ENCODE data around the gene EIF5. TPM values are rescaled to one million over a fixed set of nuclear protein-coding genes. Genes with fewer than 3 reads are reported as not detected.

EIF5 gene
- polyA plus RNA-seq, 1 experiment: 477 TPM

DNA sequence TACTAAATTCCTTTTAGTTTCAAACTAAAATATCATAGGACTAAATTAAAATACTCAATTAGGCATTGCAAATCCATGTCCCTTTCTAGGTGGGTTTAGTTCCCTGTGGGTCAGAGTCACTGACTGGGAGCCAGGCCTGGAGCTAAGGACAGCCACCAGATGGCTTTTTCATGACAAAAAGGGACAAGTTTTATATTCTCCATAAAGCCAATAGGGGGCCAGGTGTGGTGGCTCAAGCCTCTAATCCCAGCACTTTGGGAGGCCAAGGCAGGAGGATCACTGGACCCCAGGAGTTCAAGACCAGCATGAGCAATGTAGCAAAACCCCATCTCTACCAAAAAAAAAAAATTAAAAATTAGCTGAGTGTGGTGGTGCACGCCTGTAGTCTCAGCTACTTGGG is 35.4 kb upstream of the EIF5 start:
- H3K27me3 ChIP-seq (ENCODE audit: control insufficient read depth, insufficient read depth, low read length): peaks cover 8% of the 10 kb centered on the region
- no peak overlapping the region for H3K27ac ChIP-seq (ENCODE audit: low read depth, low read length)
- ChIA-PET CTCF (interaction anchor here (1.0 to 1.5 kb wide), 2 partner anchors 114 to 223 kb away, joined by 5 to 6 read pairs; no protein-coding TSS in a partner anchor), POLR2A (interaction anchor here (0.7 kb wide), 1 partner anchor 39 kb away, joined by 3 read pairs; no protein-coding TSS in a partner anchor)
- no peaks in the 10 kb centered on the region; the same call in 1 of the 2 replicates for H3K9me3 ChIP-seq (ENCODE audit: control insufficient read depth, insufficient read depth, low read length)
- no peak overlapping the region for H3K4me3 ChIP-seq (ENCODE audit: low read depth, low read length)
- no peak for DNase-seq (ENCODE audit: low read depth, low spot score)
- TF ChIP-seq, protein P1, sequence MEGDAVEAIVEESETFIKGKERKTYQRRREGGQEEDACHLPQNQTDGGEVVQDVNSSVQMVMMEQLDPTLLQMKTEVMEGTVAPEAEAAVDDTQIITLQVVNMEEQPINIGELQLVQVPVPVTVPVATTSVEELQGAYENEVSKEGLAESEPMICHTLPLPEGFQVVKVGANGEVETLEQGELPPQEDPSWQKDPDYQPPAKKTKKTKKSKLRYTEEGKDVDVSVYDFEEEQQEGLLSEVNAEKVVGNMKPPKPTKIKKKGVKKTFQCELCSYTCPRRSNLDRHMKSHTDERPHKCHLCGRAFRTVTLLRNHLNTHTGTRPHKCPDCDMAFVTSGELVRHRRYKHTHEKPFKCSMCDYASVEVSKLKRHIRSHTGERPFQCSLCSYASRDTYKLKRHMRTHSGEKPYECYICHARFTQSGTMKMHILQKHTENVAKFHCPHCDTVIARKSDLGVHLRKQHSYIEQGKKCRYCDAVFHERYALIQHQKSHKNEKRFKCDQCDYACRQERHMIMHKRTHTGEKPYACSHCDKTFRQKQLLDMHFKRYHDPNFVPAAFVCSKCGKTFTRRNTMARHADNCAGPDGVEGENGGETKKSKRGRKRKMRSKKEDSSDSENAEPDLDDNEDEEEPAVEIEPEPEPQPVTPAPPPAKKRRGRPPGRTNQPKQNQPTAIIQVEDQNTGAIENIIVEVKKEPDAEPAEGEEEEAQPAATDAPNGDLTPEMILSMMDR (IDR thresholded peaks at IDR 0.05; ENCODE audit: low read depth, low read length): no peak

DNA sequence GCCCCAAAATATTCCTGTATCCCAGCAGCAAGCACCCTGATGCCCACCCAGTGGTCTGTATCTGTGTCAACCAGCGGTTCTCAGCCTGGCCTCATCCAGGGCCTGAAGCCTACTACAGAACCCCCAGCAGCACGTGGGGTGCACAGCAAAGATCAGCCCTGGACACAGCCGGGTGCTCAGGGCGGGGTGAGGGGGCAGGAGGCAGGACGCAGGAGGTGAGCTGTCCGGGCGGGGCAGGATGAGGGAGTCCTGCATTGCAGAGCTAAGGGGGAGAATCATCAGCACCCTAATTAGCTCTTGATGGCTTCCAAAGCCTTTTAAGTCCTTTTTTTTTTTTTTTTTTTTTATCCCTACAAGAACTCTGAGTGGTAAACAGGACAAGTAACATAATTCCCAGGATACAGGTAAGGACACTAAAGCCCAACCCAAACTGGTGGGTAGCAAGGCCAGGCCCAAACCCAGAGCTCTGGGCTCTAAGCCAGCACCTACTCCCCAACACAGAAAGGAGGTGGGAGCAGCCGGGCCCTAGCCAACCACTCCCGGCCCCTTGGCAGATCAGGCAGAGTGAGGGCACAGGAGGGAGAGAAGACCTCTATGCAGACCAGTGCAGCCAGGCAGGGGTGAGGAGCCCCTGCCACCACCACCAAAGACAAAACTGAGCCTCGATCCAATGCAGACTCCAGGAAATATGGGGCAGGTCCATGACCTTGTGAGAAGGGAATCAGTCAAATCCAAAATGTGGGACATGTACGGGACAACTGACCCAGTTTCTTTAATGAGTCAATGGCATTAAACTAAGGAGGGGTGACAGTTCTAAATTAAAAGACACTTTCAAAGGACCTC is 32.3 kb upstream of the EIF5 start:
- no peak for DNase-seq (ENCODE audit: low read depth, low spot score)
- H3K4me3 ChIP-seq (ENCODE audit: low read depth, low read length): no peak overlapping the region
- POLR2A ChIA-PET: no interaction called here
- peaks cover 3% of the 10 kb centered on the region for H3K27me3 ChIP-seq (ENCODE audit: control insufficient read depth, insufficient read depth, low read length)
- no peak overlapping the region for H3K27ac ChIP-seq (ENCODE audit: low read depth, low read length)
- TF ChIP-seq, protein P1 (IDR thresholded peaks at IDR 0.05; ENCODE audit: low read depth, low read length): no peak
- H3K9me3 ChIP-seq (ENCODE audit: control insufficient read depth, insufficient read depth, low read length): peaks cover 9% of the 10 kb centered on the region
- CTCF ChIA-PET: interaction anchor here (0.7 to 1.0 kb wide), 2 partner anchors 9 to 12 kb away, joined by 4 to 5 read pairs; no protein-coding TSS in a partner anchor

DNA sequence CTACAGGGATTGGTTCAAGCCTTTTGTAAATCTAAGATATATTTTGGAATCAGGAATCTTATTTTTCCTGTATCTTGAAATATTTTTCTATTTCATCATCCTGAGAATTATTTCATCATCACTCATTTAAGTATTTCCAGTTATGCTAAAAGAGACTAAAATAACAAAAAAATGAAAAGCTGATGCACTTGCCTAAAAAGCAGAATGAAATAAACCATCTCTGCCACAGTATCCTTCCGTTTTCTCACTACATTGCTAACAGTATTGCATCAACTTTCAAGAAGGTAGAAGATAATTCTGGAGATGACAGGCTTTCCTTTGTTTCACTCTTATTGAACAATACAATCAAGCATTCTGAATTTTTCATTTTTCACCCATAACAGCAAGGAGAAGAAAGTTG is 31.1 kb upstream of the EIF5 start:
- Histone ChIP-seq H3K4me3 (ENCODE audit: low read depth, low read length) (no peak overlapping the region), H3K27ac (ENCODE audit: low read depth, low read length) (no peak overlapping the region), H3K9me3 (ENCODE audit: control insufficient read depth, insufficient read depth, low read length) (peaks cover 15% of the 10 kb centered on the region), H3K27me3 (ENCODE audit: control insufficient read depth, insufficient read depth, low read length) (peaks cover 8% of the 10 kb centered on the region)
- ChIA-PET CTCF (no interaction called here), POLR2A (interaction anchor here (0.7 kb wide), 1 partner anchor 31 kb away, joined by 4 read pairs; the partner anchor contains the start of gene EIF5)
- TF ChIP-seq, protein P1 (IDR thresholded peaks at IDR 0.05; ENCODE audit: low read depth, low read length): no peak
- no peak for DNase-seq (ENCODE audit: low read depth, low spot score)

DNA sequence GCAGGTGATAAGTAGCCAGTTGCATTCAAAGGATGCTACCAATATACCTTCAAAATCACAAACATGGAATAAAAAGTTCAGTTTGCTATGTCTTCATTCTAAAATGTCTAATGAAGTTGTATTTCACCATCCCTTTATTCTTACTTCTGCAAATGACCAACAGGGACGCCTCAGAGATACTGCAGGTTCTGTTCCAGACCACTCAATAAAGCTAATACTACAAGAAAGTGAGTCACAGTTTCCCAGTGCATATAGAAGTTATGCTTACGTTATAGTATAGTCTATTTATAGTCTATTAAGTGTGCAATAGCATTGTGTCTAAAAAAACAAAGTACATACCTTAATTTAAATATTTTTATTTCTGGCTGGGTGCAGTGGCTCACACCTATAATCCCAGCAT is 29.3 kb upstream of the EIF5 start:
- CTCF ChIA-PET: interaction anchor here (1.2 kb wide), 1 partner anchor 14 kb away, joined by 3 read pairs; no protein-coding TSS in a partner anchor
- H3K4me3 ChIP-seq (ENCODE audit: low read depth, low read length): no peak overlapping the region
- DNase-seq (ENCODE audit: low read depth, low spot score): no peak
- TF ChIP-seq, protein P1 (IDR thresholded peaks at IDR 0.05; ENCODE audit: low read depth, low read length): no peak
- H3K9me3 ChIP-seq (ENCODE audit: control insufficient read depth, insufficient read depth, low read length): peaks cover 15% of the 10 kb centered on the region
- H3K27ac ChIP-seq (ENCODE audit: low read depth, low read length): no peak overlapping the region
- peaks cover 9% of the 10 kb centered on the region for H3K27me3 ChIP-seq (ENCODE audit: control insufficient read depth, insufficient read depth, low read length)
- POLR2A ChIA-PET: no interaction called here
